Measurements from ENCODE around the gene CDH23.

Gene CDH23

DNA sequence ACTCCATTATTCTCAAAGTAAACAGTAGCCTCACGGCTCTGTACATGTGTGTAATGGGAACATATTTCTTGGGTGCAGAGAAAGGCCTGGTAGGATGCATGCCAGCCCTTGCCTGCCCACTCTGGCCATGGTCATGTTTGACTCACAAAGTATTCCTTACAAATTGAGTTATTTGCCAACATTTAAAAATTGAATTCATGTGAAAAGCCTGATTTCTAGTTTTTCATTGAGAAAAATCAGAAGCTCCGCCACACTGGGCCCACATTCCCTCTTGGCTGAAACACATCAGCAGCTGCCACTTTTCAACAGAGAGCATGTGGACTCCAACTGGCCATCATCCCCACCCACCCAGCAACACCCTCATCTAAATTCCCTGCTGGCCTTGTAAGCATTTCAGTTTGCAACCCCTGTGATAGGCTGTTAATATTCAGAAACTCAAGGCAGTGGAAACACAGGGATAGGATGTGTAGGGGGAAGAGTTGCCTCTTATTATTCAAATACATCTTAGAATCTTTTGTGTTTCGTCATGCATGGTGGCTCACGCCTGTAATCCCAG lies 40.9 kb downstream of the CDH23 start:
- no peak overlapping the region for H3K4ac ChIP-seq (ENCODE audit: low read depth, low read length)
- no peak overlapping the region for H2BK120ac ChIP-seq (ENCODE audit: insufficient read depth, low read length, poor library complexity)
- H2AFZ ChIP-seq (ENCODE audit: insufficient read depth, low read length, poor library complexity), result no peak overlapping the region
- H3K36me3 ChIP-seq (ENCODE audit: control insufficient read depth in 1 of 2, insufficient read depth in 2 of 2, low read length in 2 of 2), result no peaks in the 10 kb centered on the region
- no peak overlapping the region for H2BK5ac ChIP-seq (ENCODE audit: low read depth, low read length, poor library complexity)
- H3K79me1 ChIP-seq (ENCODE audit: low read length), result no peaks in the 10 kb centered on the region
- peaks cover 0 to 2% of the 10 kb centered on the region in 2 experiments for H3K4me1 ChIP-seq (ENCODE audit: control insufficient read depth in 1 of 2, insufficient read depth in 2 of 2, low read length in 2 of 2)
- H3K27me3 ChIP-seq (ENCODE audit: insufficient read depth, low read length), result no peaks in the 10 kb centered on the region
- H3K9ac ChIP-seq (ENCODE audit: low read length), result no peak overlapping the region
- no peaks in the 10 kb centered on the region for H3K79me2 ChIP-seq (ENCODE audit: control insufficient read depth, insufficient read depth, low read length, poor library complexity)
- H3K18ac ChIP-seq (ENCODE audit: low read length), result no peak overlapping the region
- H3K9me3 ChIP-seq (ENCODE audit: insufficient read depth, low read depth, low read length), result no peaks in the 10 kb centered on the region
- H4K12ac ChIP-seq (ENCODE audit: low read depth, low read length), result no peak overlapping the region
- no peak overlapping the region for H3K14ac ChIP-seq (ENCODE audit: low read length)
- H2BK12ac ChIP-seq (ENCODE audit: low read length), result no peak overlapping the region
- H3K23ac ChIP-seq (ENCODE audit: low read length), result no peak overlapping the region
- no peak overlapping the region for H3K27ac ChIP-seq (ENCODE audit: low read depth, low read length)
- WGBS (ENCODE audit: extremely low coverage, insufficient coverage, insufficient read length), result no CpG with 5 or more reads among the region's 4 CpGs
- no peak overlapping the region for H4K91ac ChIP-seq (ENCODE audit: low read depth, low read length)
- H2AK5ac ChIP-seq (ENCODE audit: low read length), result no peak overlapping the region
- H4K8ac ChIP-seq (ENCODE audit: low read depth, low read length), result no peak overlapping the region
- H3K4me3 ChIP-seq (ENCODE audit: low read depth, low read length), result no peak overlapping the region
- DNase-seq, result no peak
- H3K4me2 ChIP-seq (ENCODE audit: low read length), result no peak overlapping the region

GRCh38 chr10:71438761-71439160 lies 42.0 kb downstream of the CDH23 start:
- Histone ChIP-seq H2BK120ac (ENCODE audit: insufficient read depth, low read length, poor library complexity) (no peak overlapping the region), H3K4ac (ENCODE audit: low read depth, low read length) (no peak overlapping the region), H3K23ac (ENCODE audit: low read length) (no peak overlapping the region), H4K12ac (ENCODE audit: low read depth, low read length) (no peak overlapping the region), H2AFZ (ENCODE audit: insufficient read depth, low read length, poor library complexity) (no peak overlapping the region), H3K9ac (ENCODE audit: low read length) (no peak overlapping the region), H3K27ac (ENCODE audit: low read depth, low read length) (no peak overlapping the region), H4K91ac (ENCODE audit: low read depth, low read length) (no peak overlapping the region), H3K9me3 (ENCODE audit: insufficient read depth, low read depth, low read length) (no peaks in the 10 kb centered on the region), H3K27me3 (ENCODE audit: insufficient read depth, low read length) (no peaks in the 10 kb centered on the region), H3K14ac (ENCODE audit: low read length) (no peak overlapping the region), H3K4me1 (ENCODE audit: control insufficient read depth in 1 of 2, insufficient read depth in 2 of 2, low read length in 2 of 2) (peaks cover 0 to 2% of the 10 kb centered on the region in 2 experiments), H2BK5ac (ENCODE audit: low read depth, low read length, poor library complexity) (no peak overlapping the region), H4K8ac (ENCODE audit: low read depth, low read length) (no peak overlapping the region), H2AK5ac (ENCODE audit: low read length) (no peak overlapping the region), H3K18ac (ENCODE audit: low read length) (no peak overlapping the region), H3K79me2 (ENCODE audit: control insufficient read depth, insufficient read depth, low read length, poor library complexity) (no peaks in the 10 kb centered on the region), H3K36me3 (ENCODE audit: control insufficient read depth in 1 of 2, insufficient read depth in 2 of 2, low read length in 2 of 2) (no peaks in the 10 kb centered on the region), H3K4me2 (ENCODE audit: low read length) (no peak overlapping the region), H3K79me1 (ENCODE audit: low read length) (no peaks in the 10 kb centered on the region), H3K4me3 (ENCODE audit: low read depth, low read length) (no peak overlapping the region), H2BK12ac (ENCODE audit: low read length) (no peak overlapping the region)
- no peak for DNase-seq
- no CpG with 5 or more reads among the region's 3 CpGs for WGBS (ENCODE audit: extremely low coverage, insufficient coverage, insufficient read length)

- Histone ChIP-seq H3K27me3 (ENCODE audit: insufficient read depth, low read length) (no peaks in the 10 kb centered on the region), H3K27ac (ENCODE audit: low read depth, low read length) (no peak overlapping the region), H4K8ac (ENCODE audit: low read depth, low read length) (no peak overlapping the region), H3K4me2 (ENCODE audit: low read length) (no peak overlapping the region), H3K4me3 (ENCODE audit: low read depth, low read length) (no peak overlapping the region), H3K4me1 (ENCODE audit: control insufficient read depth in 1 of 2, insufficient read depth in 2 of 2, low read length in 2 of 2) (peaks cover 0 to 2% of the 10 kb centered on the region in 2 experiments), H3K14ac (ENCODE audit: low read length) (no peak overlapping the region), H3K79me2 (ENCODE audit: control insufficient read depth, insufficient read depth, low read length, poor library complexity) (no peaks in the 10 kb centered on the region), H2BK5ac (ENCODE audit: low read depth, low read length, poor library complexity) (no peak overlapping the region), H3K23ac (ENCODE audit: low read length) (no peak overlapping the region), H3K36me3 (ENCODE audit: control insufficient read depth in 1 of 2, insufficient read depth in 2 of 2, low read length in 2 of 2) (no peaks in the 10 kb centered on the region), H3K4ac (ENCODE audit: low read depth, low read length) (no peak overlapping the region), H2AK5ac (ENCODE audit: low read length) (no peak overlapping the region), H3K18ac (ENCODE audit: low read length) (no peak overlapping the region), H4K91ac (ENCODE audit: low read depth, low read length) (no peak overlapping the region), H3K9ac (ENCODE audit: low read length) (no peak overlapping the region), H4K12ac (ENCODE audit: low read depth, low read length) (no peak overlapping the region), H3K79me1 (ENCODE audit: low read length) (no peaks in the 10 kb centered on the region), H3K9me3 (ENCODE audit: insufficient read depth, low read depth, low read length) (no peaks in the 10 kb centered on the region), H2AFZ (ENCODE audit: insufficient read depth, low read length, poor library complexity) (no peak overlapping the region), H2BK120ac (ENCODE audit: insufficient read depth, low read length, poor library complexity) (no peak overlapping the region), H2BK12ac (ENCODE audit: low read length) (no peak overlapping the region)
- no CpG with 5 or more reads among the region's 9 CpGs for WGBS (ENCODE audit: extremely low coverage, insufficient coverage, insufficient read length)
- no peak for DNase-seq
These were observed 43.1 kb downstream of the CDH23 start for GRCh38 chr10:71439670-71440425.

DNA sequence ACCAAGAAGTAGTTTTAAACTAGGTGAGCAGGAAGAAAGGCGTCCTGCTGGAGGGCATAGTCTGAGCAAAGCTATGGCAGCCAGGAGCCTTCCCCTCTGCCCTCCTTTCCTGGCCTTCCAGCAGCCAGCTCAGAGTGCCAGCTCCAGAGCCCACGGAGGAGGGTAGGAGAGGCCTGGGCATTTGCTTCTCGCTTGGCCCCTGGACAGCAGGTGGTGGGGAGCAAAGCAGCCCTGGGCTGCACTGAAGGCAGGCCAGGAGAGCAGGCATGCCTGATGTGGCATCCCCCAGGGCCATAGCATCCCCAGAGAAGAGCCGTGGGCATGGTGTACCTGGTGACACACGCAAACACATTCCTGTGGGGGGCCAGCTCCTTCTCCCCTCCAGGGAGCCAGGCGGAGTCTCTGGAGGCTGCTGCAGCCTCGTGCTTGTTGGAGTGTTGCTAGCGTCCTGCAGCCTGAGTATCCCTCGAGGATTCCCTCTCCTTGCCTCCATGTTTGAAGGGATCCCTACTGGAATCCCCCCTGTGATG lies 43.9 kb downstream of the CDH23 start:
- no CpG with 5 or more reads among the region's 9 CpGs for WGBS (ENCODE audit: extremely low coverage, insufficient coverage, insufficient read length)
- Histone ChIP-seq H3K9me3 (ENCODE audit: insufficient read depth, low read depth, low read length) (no peaks in the 10 kb centered on the region), H3K18ac (ENCODE audit: low read length) (no peak overlapping the region)

More for the DNA sequence above, 43.9 kb downstream of the CDH23 start:
- no peak overlapping the region for H2AFZ ChIP-seq (ENCODE audit: insufficient read depth, low read length, poor library complexity)
- H3K9ac ChIP-seq (ENCODE audit: low read length), result no peak overlapping the region
- H3K79me1 ChIP-seq (ENCODE audit: low read length), result no peaks in the 10 kb centered on the region
- no peak overlapping the region for H3K14ac ChIP-seq (ENCODE audit: low read length)
- H4K8ac ChIP-seq (ENCODE audit: low read depth, low read length), result no peak overlapping the region
- no peak overlapping the region for H3K27ac ChIP-seq (ENCODE audit: low read depth, low read length)
- no peak overlapping the region for H2BK12ac ChIP-seq (ENCODE audit: low read length)
- no peak overlapping the region for H3K23ac ChIP-seq (ENCODE audit: low read length)
- H3K4me1 ChIP-seq (ENCODE audit: control insufficient read depth in 1 of 2, insufficient read depth in 2 of 2, low read length in 2 of 2), result peaks cover 0 to 2% of the 10 kb centered on the region in 2 experiments
- no peaks in the 10 kb centered on the region for H3K27me3 ChIP-seq (ENCODE audit: insufficient read depth, low read length)
- no peak overlapping the region for H3K4me3 ChIP-seq (ENCODE audit: low read depth, low read length)
- no peaks in the 10 kb centered on the region for H3K79me2 ChIP-seq (ENCODE audit: control insufficient read depth, insufficient read depth, low read length, poor library complexity)
- no peak overlapping the region for H2AK5ac ChIP-seq (ENCODE audit: low read length)
- DNase-seq, result no peak
- no peak overlapping the region for H2BK5ac ChIP-seq (ENCODE audit: low read depth, low read length, poor library complexity)
- H2BK120ac ChIP-seq (ENCODE audit: insufficient read depth, low read length, poor library complexity), result no peak overlapping the region
- H4K12ac ChIP-seq (ENCODE audit: low read depth, low read length), result no peak overlapping the region
- H4K91ac ChIP-seq (ENCODE audit: low read depth, low read length), result no peak overlapping the region
- no peak overlapping the region for H3K4ac ChIP-seq (ENCODE audit: low read depth, low read length)
- H3K4me2 ChIP-seq (ENCODE audit: low read length), result no peak overlapping the region
- H3K36me3 ChIP-seq (ENCODE audit: control insufficient read depth in 1 of 2, insufficient read depth in 2 of 2, low read length in 2 of 2), result no peaks in the 10 kb centered on the region
